Activated CD4-positive, alpha-beta T cell treated with anti-CD3 and anti-CD28 coated beads, Interleukin-2, amount 10 ng/mL, durations not matched to agents 7 days and 5 days (primary cell): ENCODE measurements around the gene ERCC3. TPM values are rescaled to one million over a fixed set of nuclear protein-coding genes. Genes with fewer than 3 reads are reported as not detected.
"Not testable (repeated sequence)": the region's sequence is repeated elsewhere in the genome, so short reads cannot be mapped to it uniquely, and the experiment has no call there.

Source experiments
- CTCF ChIA-PET: fragments of 350-600 bp; sonication (Branson Sonifier 250); formaldehyde crosslinking; loops from one replicate; lab custom pipeline; 2021; ENCODE audit warnings: antibody characterized with exemption; lab: Charles Lee
- POLR2A ChIA-PET: fragments of 350-600 bp; sonication (Branson Sonifier 250); formaldehyde crosslinking; loops from one replicate; lab custom pipeline; 2021; ENCODE audit warnings: antibody characterized with exemption; lab: Charles Lee
- DNase-seq: peaks from one replicate; pipeline ENCODE4 v3.0.0-alpha.2; 2020
- H3K27ac Mint-ChIP-seq: one replicate; pipeline ENCODE4 v1.8.0; 2021; ENCODE audit warnings: mild to moderate bottlenecking, moderate library complexity, mixed read lengths
- H3K27me3 Mint-ChIP-seq: one replicate; pipeline ENCODE4 v1.8.0; 2021; ENCODE audit warnings: mixed read lengths
- H3K36me3 Mint-ChIP-seq: one replicate; pipeline ENCODE4 v1.8.0; 2021; ENCODE audit warnings: low read depth, mixed read lengths
- H3K4me1 Mint-ChIP-seq: one replicate; pipeline ENCODE4 v1.8.0; 2021; ENCODE audit warnings: mixed read lengths
- H3K4me3 Mint-ChIP-seq: one replicate; pipeline ENCODE4 v1.8.0; 2021; ENCODE audit warnings: mild to moderate bottlenecking, moderate library complexity, mixed read lengths
- H3K9me3 Mint-ChIP-seq: one replicate; pipeline ENCODE4 v1.8.0; 2021; ENCODE audit warnings: mixed read lengths
- total RNA-seq, 2 experiments: library from RNA; stranded (reverse); gene quantifications; one replicate each; pipeline ENCODE4 v1.2.3, GENCODE V29; 2021

Gene ERCC3
- total RNA-seq, 2 experiments from 2014 or later: 52.1 to 53.3 TPM

DNA sequence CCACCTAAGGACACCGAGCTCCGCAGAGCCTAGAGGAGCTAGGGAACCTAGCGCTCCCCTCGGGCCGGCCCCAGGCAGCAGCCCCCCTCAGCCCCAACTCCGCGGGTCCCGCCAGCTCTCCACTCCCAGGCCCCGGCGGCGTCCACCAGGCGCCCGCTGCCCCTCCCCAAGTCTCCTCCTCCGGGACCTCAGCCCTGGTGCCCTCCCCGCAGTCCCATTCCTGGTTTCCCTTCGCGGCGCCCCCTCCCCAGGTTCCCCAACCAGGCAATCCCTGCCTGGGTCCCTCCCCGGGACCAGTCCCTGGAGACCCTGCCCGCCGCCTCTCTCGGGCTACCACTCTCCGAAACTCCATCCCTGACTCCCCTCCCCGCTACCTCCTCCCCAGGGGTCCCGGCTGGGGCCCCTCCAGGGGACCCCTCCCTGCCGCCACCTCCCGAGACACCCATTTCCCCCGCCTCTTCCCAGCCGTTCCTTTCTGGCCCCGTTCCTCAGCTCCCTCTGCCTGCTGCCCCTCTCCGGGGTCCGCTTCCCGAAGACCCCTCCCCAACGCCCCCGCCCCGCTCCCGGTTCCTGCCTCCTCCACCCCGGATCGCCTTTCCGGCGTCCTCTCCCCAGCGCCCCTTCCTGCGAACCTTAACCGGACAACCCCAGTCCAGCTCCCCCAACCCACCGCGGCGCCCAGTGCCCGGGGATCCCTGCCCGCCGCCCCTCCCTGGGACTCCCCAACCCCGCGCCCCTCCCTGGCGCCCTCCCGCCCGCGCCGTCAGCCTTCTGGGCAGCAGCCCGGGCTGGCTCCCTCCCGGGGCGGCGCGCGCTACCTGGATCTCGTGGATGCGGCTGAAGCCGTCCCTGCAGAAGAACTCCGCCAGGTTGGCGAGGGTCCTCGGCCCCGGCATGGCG lies 74.5 kb downstream of the ERCC3 start:
- CTCF ChIA-PET: no interaction called here
- no peaks in the 10 kb centered on the region for H3K9me3 Mint-ChIP-seq
- no peak overlapping the region for H3K4me3 Mint-ChIP-seq
- DNase-seq: no peak
- no peak overlapping the region for H3K27ac Mint-ChIP-seq
- POLR2A ChIA-PET: no interaction called here
- H3K36me3 Mint-ChIP-seq: peaks cover 3% of the 10 kb centered on the region
- H3K4me1 Mint-ChIP-seq: peaks cover 10% of the 10 kb centered on the region
- H3K27me3 Mint-ChIP-seq: peaks cover 63% of the 10 kb centered on the region

DNA sequence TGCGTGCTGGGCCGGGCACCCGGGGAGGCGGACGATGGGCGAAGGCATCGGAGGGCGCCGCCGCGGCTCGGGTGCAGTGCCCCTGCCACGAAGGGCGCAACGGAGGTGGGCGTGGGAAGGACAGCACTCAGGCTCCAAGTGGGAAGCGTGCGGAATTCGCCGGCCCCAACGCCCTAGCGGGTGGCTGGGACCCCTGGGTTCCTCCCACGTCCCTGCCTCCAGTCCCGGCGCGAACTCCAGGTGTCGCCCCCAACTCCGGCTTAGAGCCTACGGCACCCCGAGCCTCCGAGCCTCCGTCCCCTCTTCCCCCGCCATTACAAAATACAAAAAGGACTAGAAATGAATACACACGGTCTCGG lies 75.2 kb downstream of the ERCC3 start:
- Mint-ChIP-seq H3K27ac (no peak overlapping the region), H3K27me3 (peaks cover 64% of the 10 kb centered on the region), H3K4me3 (no peak overlapping the region), H3K36me3 (peaks cover 3% of the 10 kb centered on the region), H3K9me3 (no peaks in the 10 kb centered on the region), H3K4me1 (peaks cover 10% of the 10 kb centered on the region)
- DNase-seq: no peak
- ChIA-PET CTCF (no interaction called here), POLR2A (no interaction called here)

DNA sequence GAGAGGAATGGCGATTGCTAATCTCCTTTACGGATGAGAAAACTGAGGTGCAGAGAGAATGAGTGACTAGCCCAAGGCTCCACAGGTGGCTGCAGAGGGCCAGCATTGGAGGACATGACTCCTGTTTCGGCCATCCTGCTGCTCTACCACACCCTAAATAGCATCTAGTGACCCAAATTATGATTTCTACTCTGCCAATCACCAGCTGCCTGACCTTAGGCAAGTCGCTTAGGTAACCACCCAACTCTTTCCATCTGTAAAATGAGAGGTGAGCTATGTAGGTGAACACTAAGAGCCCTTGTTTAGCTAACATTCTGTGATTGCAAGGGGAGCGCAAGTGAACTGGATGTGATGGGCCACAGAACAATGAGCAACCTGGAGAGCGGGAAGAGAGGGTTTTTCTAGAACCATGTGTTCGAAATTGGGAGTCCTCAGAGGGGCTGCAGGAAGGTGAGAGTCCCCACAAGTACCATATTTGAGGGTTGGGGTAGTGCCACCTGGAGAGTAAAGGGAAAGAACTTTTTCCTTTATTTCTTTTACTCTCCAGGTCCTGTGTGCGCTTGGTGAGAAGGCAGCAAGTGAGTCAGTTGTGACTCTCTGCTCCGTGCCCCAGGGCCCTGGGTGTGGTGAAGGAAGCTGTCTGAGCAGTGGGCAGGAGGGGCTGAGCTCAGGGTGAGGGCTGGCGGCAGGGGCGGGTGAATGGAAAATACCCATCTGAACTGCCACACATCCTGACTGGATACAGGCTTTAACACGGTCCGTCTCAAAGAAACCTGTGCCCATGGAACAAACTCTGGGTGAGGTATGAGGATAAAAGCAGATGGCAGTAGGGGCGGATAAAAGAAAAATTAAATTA lies 76.2 kb downstream of the ERCC3 start:
- CTCF ChIA-PET: interaction anchor here (1.1 kb wide), 1 partner anchor 303 kb away, joined by 3 read pairs; no protein-coding TSS in a partner anchor
- POLR2A ChIA-PET: no interaction called here
- Mint-ChIP-seq H3K27me3 (peaks cover 65% of the 10 kb centered on the region), H3K4me1 (peaks cover 10% of the 10 kb centered on the region), H3K4me3 (no peak overlapping the region), H3K9me3 (no peaks in the 10 kb centered on the region), H3K36me3 (peaks cover 3% of the 10 kb centered on the region), H3K27ac (no peak overlapping the region)
- DNase-seq: no peak

DNA sequence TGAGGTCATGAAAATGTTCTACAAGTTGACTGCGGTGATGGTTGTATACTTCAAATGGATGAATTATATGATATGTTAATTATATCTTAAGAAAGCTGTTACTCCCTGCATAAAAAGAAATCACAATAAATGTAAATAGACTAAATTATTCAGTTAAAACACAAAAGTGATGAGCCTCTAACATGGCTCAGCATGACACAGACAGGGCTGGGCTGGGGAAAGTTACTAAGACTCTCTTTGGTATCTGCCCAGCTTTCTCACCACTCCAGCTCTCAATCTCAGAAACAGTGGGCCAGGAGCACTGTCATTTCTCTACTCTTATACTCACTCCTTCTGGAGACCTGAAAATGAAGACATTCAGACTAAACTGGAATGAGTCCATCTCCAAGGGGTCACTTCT lies 77.4 kb downstream of the ERCC3 start:
- H3K27ac Mint-ChIP-seq: no peak overlapping the region
- no peak for DNase-seq
- peaks cover 3% of the 10 kb centered on the region for H3K36me3 Mint-ChIP-seq
- ChIA-PET CTCF (no interaction called here), POLR2A (no interaction called here)
- peaks cover 74% of the 10 kb centered on the region for H3K27me3 Mint-ChIP-seq
- no peak overlapping the region for H3K4me3 Mint-ChIP-seq
- H3K4me1 Mint-ChIP-seq: peaks cover 10% of the 10 kb centered on the region
- H3K9me3 Mint-ChIP-seq: no peaks in the 10 kb centered on the region

DNA sequence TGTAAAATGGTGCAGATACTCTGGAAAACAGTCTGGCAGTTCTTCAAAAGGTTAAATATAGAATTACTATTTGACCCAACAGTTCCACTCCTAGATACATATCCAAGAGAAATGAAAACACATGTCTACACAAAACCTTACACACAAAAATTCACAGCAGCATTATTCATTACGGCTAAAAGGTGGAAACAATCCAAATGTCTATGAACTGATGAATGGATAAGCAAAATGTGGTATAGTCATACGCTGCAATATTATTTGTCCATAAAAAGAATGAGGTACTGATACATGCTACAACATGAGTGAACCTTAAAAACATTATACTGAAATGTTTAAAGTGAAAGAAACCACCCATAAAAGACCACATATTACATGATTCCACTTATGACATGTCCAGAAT lies 77.8 kb downstream of the ERCC3 start:
- Mint-ChIP-seq H3K27me3 (peaks cover 76% of the 10 kb centered on the region), H3K4me1 (peaks cover 10% of the 10 kb centered on the region), H3K4me3 (no peak overlapping the region), H3K27ac (no peak overlapping the region), H3K9me3 (no peaks in the 10 kb centered on the region), H3K36me3 (peaks cover 3% of the 10 kb centered on the region)
- ChIA-PET CTCF (no interaction called here), POLR2A (no interaction called here)
- DNase-seq: no peak

DNA sequence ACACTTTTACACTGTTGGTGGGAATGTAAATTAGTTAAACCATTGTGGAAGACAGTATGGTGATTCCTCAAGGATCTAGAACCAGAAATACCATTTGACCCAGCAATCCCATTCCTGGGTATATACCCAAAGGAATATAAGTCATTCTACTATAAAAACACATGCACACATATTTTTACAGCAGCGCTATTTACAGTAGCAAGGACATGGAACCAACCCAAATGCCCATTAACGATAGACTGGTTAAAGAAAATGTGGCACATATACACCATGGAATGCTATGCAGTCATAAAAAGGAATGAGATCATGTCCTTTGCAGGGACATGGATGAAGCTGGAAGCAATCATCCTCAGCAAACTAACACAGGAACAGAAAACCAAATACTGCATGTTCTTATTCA lies 79.7 kb downstream of the ERCC3 start:
- H3K4me1 Mint-ChIP-seq, DNase-seq, H3K4me3 Mint-ChIP-seq, POLR2A ChIA-PET, H3K27ac Mint-ChIP-seq, H3K9me3 Mint-ChIP-seq, H3K36me3 Mint-ChIP-seq, CTCF ChIA-PET: not testable (repeated sequence)
- H3K27me3 Mint-ChIP-seq: peaks cover 78% of the 10 kb centered on the region

DNA sequence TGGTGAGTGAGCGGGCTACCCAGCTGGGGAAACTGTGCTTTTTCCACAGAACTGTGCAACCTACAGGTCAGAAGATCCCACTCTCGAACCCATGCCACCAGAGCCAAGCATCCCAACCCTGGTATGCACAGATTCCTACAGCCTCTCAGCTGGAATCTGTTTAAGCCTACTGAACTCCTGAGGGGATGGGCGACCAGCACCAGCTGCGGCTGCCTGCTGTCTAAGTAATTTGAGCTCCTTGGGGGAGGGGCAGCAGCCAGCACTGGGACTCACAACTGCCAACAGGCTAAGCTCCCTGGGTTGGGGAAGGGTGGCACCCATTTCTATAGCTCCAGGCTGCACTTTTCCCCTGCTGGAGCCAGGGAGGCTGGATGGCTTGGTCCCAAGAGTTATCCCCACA lies 85.6 kb downstream of the ERCC3 start:
- Mint-ChIP-seq H3K4me1 (no peaks in the 10 kb centered on the region), H3K9me3 (no peaks in the 10 kb centered on the region), H3K4me3 (no peak overlapping the region), H3K36me3 (no peaks in the 10 kb centered on the region), H3K27ac (no peak overlapping the region), H3K27me3 (peaks cover 42% of the 10 kb centered on the region)
- ChIA-PET CTCF (no interaction called here), POLR2A (no interaction called here)
- no peak for DNase-seq

Other genes with a start within 250 kb of the ERCC3 start
- 100 to 1,000 TPM; 140 to 148 TPM for gene BIN1, start 187.0 kb downstream of the ERCC3 start, total RNA-seq
- not detected for gene CYP27C1, start 73.8 kb downstream of the ERCC3 start, total RNA-seq
- 10 to 100 TPM; 48.9 to 52.9 TPM for gene MAP3K2, start 93.8 kb upstream of the ERCC3 start, total RNA-seq
- gene PROC, start 124.3 kb upstream of the ERCC3 start, total RNA-seq: not detected
- gene IWS1, start 232.3 kb upstream of the ERCC3 start, total RNA-seq: 10 to 100 TPM; 43.0 to 46.9 TPM
- gene MYO7B, start 241.5 kb upstream of the ERCC3 start, total RNA-seq: under 1 TPM; 0.60 to 0.69 TPM